GM12878 (cell line): Measurements from ENCODE around the gene PRKCZ. TPM values are rescaled to one million over a fixed set of nuclear protein-coding genes. Genes with fewer than 3 reads are reported as not detected.

Experiments used
- ATAC-seq: fragments of 200-7000 bp; cut with Tn5 transposase; 3 replicates; pipeline ENCODE4 v1.9.1; 2020; ENCODE audit warnings: mild to moderate bottlenecking, moderate library complexity
- BruUV-seq: library from RNA; stranded (reverse); fragments of 400-500 nt; replicated peaks from 2 replicates; lab custom pipeline; 2021; lab: Mats Ljungman, UMichigan
- CTCF ChIA-PET: fragments of 300-600 bp; sonication (Branson Sonifier 250); formaldehyde crosslinking; extraction: SDS; loops from one replicate; lab custom pipeline; 2021; ENCODE audit warnings: inconsistent platforms; lab: Yijun Ruan, JAX
- POLR2A ChIA-PET: fragments of 350-600 bp; formaldehyde crosslinking; extraction: SDS; loops from one replicate; lab custom pipeline; 2021; ENCODE audit warnings: inconsistent platforms; lab: Charles Lee
- RAD21 ChIA-PET: fragments of 300-600 bp; sonication (Branson Sonifier 250); formaldehyde crosslinking; loops from one replicate; lab custom pipeline; 2023; ENCODE audit warnings: antibody characterized with exemption; ENCODE audit not compliant: unreplicated experiment; lab: Charles Lee
- SMC1A ChIA-PET: fragments of 300-600 bp; sonication (Branson Sonifier 250); formaldehyde crosslinking; loops from one replicate; lab custom pipeline; 2023; ENCODE audit not compliant: unreplicated experiment, uncharacterized antibody; lab: Charles Lee
- DNase-seq: peaks from one replicate; pipeline ENCODE4 v3.0.0-alpha.2; 2011; ENCODE audit warnings: low read depth, low spot score
- FAIRE-seq: peaks from 3 replicates; lab custom pipeline; 2011; peaks lifted over from hg19 to GRCh38; lab: Jason Lieb, UNC
- H2AFZ ChIP-seq: 2 replicates; pipeline ENCODE4 v1.6.0; 2011; ENCODE audit warnings: low read depth, low read length, control low read depth; ENCODE audit not compliant: control insufficient read depth
- H3K27ac ChIP-seq: 2 replicates; pipeline ENCODE4 v1.5.1; 2011; ENCODE audit warnings: control low read depth; ENCODE audit not compliant: control insufficient read depth, insufficient read depth
- H3K27me3 ChIP-seq, 2 experiments: replicated peaks in 1 of 2; 2 replicates each; pipeline versions ENCODE4 v1.6.0 to v1.6.1; 2011; ENCODE audit warnings: low read length in 1 of 2; ENCODE audit not compliant: control insufficient read depth in 2 of 2, insufficient read depth in 2 of 2
- H3K36me3 ChIP-seq, 2 experiments: 2 replicates each; pipeline ENCODE4 v1.5.1; 2011; ENCODE audit warnings: low read length in 1 of 2; ENCODE audit not compliant: control insufficient read depth in 2 of 2, insufficient read depth in 2 of 2
- H3K4me1 ChIP-seq: 2 replicates; pipeline ENCODE4 v1.6.1; 2011; ENCODE audit warnings: mild to moderate bottlenecking, low read length, moderate library complexity, mixed read lengths; ENCODE audit not compliant: control insufficient read depth, insufficient read depth
- H3K4me2 ChIP-seq: 2 replicates; pipeline ENCODE4 v1.6.0; 2011; ENCODE audit warnings: control low read depth; ENCODE audit not compliant: control insufficient read depth, insufficient read depth
- H3K4me3 ChIP-seq: fragments of 200-600 bp; sonication (generic); 2 replicates; pipeline ENCODE4 v1.5.1; 2016
- H3K79me2 ChIP-seq: 2 replicates; pipeline ENCODE4 v1.6.0; 2011; ENCODE audit warnings: low read length; ENCODE audit not compliant: control insufficient read depth, insufficient read depth
- H3K9ac ChIP-seq: 2 replicates; pipeline ENCODE4 v1.8.0; 2011; ENCODE audit warnings: low read length, control low read depth, mixed read lengths; ENCODE audit not compliant: control insufficient read depth, insufficient read depth
- H3K9me3 ChIP-seq: replicated peaks from 3 replicates; pipeline ENCODE4 v1.5.1; 2011; ENCODE audit warnings: mild to moderate bottlenecking, low read length; ENCODE audit not compliant: control insufficient read depth, insufficient read depth
- H4K20me1 ChIP-seq: 2 replicates; pipeline ENCODE4 v1.6.0; 2011; ENCODE audit not compliant: control insufficient read depth, insufficient read depth
- CUX1 ChIP-seq: IDR thresholded peaks from 2 replicates; pipeline ENCODE4 v1.6.1; 2012; ENCODE audit warnings: improper control_type of control experiment, low read depth, low read length; ENCODE audit not compliant: insufficient replicate concordance
- EGR1 ChIP-seq, 2 experiments: IDR thresholded peaks; 1 replicate in 1 of 2; 2 replicates in 1 of 2; pipeline ENCODE4 v1.6.1; 2011 to 2012; ENCODE audit warnings: low read depth in 2 of 2, low read length in 2 of 2, borderline replicate concordance in 1 of 2, mild to moderate bottlenecking in 1 of 2, moderate library complexity in 1 of 2
- HCFC1 ChIP-seq: fragments of 150-350 bp; IDR thresholded peaks from 2 replicates; pipeline ENCODE4 v1.6.1; 2014; ENCODE audit warnings: low read length
- RELB ChIP-seq: fragments of 450-650 bp; IDR thresholded peaks from 2 replicates; pipeline ENCODE4 v1.6.1; 2017; ENCODE audit warnings: low read depth, mild to moderate bottlenecking, moderate library complexity
- ZNF24 ChIP-seq: fragments of 450-650 bp; IDR thresholded peaks from 2 replicates; pipeline ENCODE4 v1.6.1; 2017; ENCODE audit warnings: antibody characterized with exemption, mild to moderate bottlenecking
- WGBS: methylation state at CpG from one replicate; pipeline ENCODE4 v1.1.6; 2016; ENCODE audit warnings: low lambda C conversion rate; ENCODE audit not compliant: insufficient replicate concordance, insufficient coverage; ENCODE audit errors: missing lambda C conversion rate; 5-methylcytosine and 5-hydroxymethylcytosine counted together
- in situ Hi-C: fragments of 300-500 bp; cut with MboI; formaldehyde crosslinking; loops from 9 replicates; pipeline ENCODE4 v1.14.3; 2018; ENCODE audit warnings: mixed read lengths
- intact Hi-C: fragments of 100-400 bp; cut with micrococcal nuclease; formaldehyde crosslinking; loops from one replicate; pipeline ENCODE4 v1.14.2; 2022; ENCODE audit not compliant: unreplicated experiment
- polyA plus RNA-seq, 11 experiments: library from polyadenylated mRNA; depleted of rRNA in 4 of 11; unstranded in 6 of 11; stranded (reverse) in 5 of 11; fragments of >200 nt; fragmentation: Nextera tagmentation in 4 of 11; fragmentation: Illumina TruSeq in 1 of 11; extraction: Ambion mirVana in 4 of 11; extraction: Trizol in 1 of 11; gene quantifications; 1 replicate in 1 of 11; 2 replicates in 10 of 11; pipeline versions ENCODE4 v1.2.1 to v1.2.3, GENCODE V29; 2011 to 2016; ENCODE audit warnings: inconsistent platforms in 2 of 11, missing spikeins in 2 of 11, low read depth in 1 of 11
- total RNA-seq, 4 experiments: library from RNA; depleted of rRNA in 3 of 4; stranded (reverse); fragments of >200 nt in 3 of 4; fragmentation: Illumina TruSeq in 1 of 4; extraction: Trizol in 1 of 4; gene quantifications; 2 replicates each; pipeline versions ENCODE4 v1.2.1 to v1.2.3, GENCODE V29; 2013 to 2021

PRKCZ gene
- total and polyA plus RNA-seq, 10 of the 15 experiments (the other 5 are each of a cell fraction or from before 2014, with no cell fraction given) = 0.05 to 1.9 (median 0.64) TPM; not detected in 1

GRCh38 chr1:2060535-2060934 lies 10.3 kb downstream of the PRKCZ start:
- TF ChIP-seq EGR1 (IDR thresholded peaks at IDR 0.05; ENCODE audit: borderline replicate concordance in 1 of 2, low read depth in 2 of 2, low read length in 2 of 2) = no peak
- RAD21 ChIA-PET = no interaction called here
- BruUV-seq = no TSS peak
- intact Hi-C loops = no loop called here
- POLR2A ChIA-PET = no interaction called here
- H4K20me1 ChIP-seq = no peaks in the 10 kb centered on the region
- WGBS = 92% methylated on average over 23 of the region's 23 CpGs
- H3K9ac ChIP-seq = no peak overlapping the region
- FAIRE-seq (no peak), DNase-seq (no peak), ATAC-seq (no peak)
- no peak overlapping the region for H3K4me2 ChIP-seq
- H3K79me2 ChIP-seq = no peaks in the 10 kb centered on the region
- H3K9me3 ChIP-seq = peaks cover 3% of the 10 kb centered on the region; the same call in 2 of the 3 replicates
- no peaks in the 10 kb centered on the region for H3K36me3 ChIP-seq
- H3K4me3 ChIP-seq = no peak overlapping the region
- SMC1A ChIA-PET = no interaction called here
- CTCF ChIA-PET = no interaction called here
- in situ Hi-C loops = no loop called here
- no peak overlapping the region for H3K27ac ChIP-seq
- H2AFZ ChIP-seq = no peak overlapping the region
- H3K4me1 ChIP-seq = no peaks in the 10 kb centered on the region
- no peaks in the 10 kb centered on the region for H3K27me3 ChIP-seq

GRCh38 chr1:2061065-2061778 lies 11.0 kb downstream of the PRKCZ start:
- Histone ChIP-seq H3K79me2 (no peaks in the 10 kb centered on the region), H3K9me3 (peaks cover 3% of the 10 kb centered on the region; the same call in 2 of the 3 replicates), H3K27me3 (no peaks in the 10 kb centered on the region), H3K4me2 (no peak overlapping the region), H4K20me1 (no peaks in the 10 kb centered on the region), H3K9ac (no peak overlapping the region), H3K4me1 (no peaks in the 10 kb centered on the region), H2AFZ (no peak overlapping the region), H3K4me3 (no peak overlapping the region), H3K27ac (no peak overlapping the region), H3K36me3 (no peaks in the 10 kb centered on the region)
- ATAC-seq (no peak), DNase-seq (no peak), FAIRE-seq (no peak)
- ChIA-PET RAD21 (no interaction called here), POLR2A (no interaction called here), SMC1A (no interaction called here), CTCF (no interaction called here)
- 90% methylated on average over 26 of the region's 28 CpGs for WGBS
- no TSS peak for BruUV-seq
- intact Hi-C loops (no loop called here), in situ Hi-C loops (no loop called here)
- TF ChIP-seq CUX1 (no peak), RELB (no peak), ZNF24 (no peak), HCFC1 (no peak)
